CD4-positive, alpha-beta T cell (primary cell): ENCODE measurements around the gene ADPGK. TPM values are rescaled to one million over a fixed set of nuclear protein-coding genes. Genes with fewer than 3 reads are reported as not detected.
A peak's percentile ranks its signal among the peaks of the same experiment; 100 is the strongest.

ENCODE experiments used
- ATAC-seq: fragments of 200-7000 bp; cut with Tn5 transposase; one replicate; pipeline ENCODE4 v1.10.0; 2022; ENCODE audit warnings: mild to moderate bottlenecking; ENCODE audit not compliant: poor library complexity
- CTCF ChIA-PET: fragments of 350-600 bp; sonication (Branson Sonifier 250); formaldehyde crosslinking; loops from one replicate; lab custom pipeline; 2021; ENCODE audit warnings: antibody characterized with exemption, inconsistent platforms; lab: Charles Lee
- POLR2A ChIA-PET: fragments of 350-600 bp; sonication (Branson Sonifier 250); formaldehyde crosslinking; loops from one replicate; lab custom pipeline; 2021; ENCODE audit warnings: antibody characterized with exemption, inconsistent platforms; lab: Charles Lee
- DNase-seq, 14 experiments: peaks; one replicate each; pipeline ENCODE4 v3.0.0-alpha.2; 2013 to 2020; ENCODE audit warnings: mixed read lengths in 2 of 14
- H3K27ac ChIP-seq, 2 donors: one replicate each; pipeline versions ENCODE4 v1.5.1 to v1.7.0; 2013; ENCODE audit warnings: low read length in 2 of 2, low read depth in 1 of 2, mild to moderate bottlenecking in 1 of 2
- H3K27me3 ChIP-seq, 2 experiments: 1 replicate in 1 of 2; 2 replicates in 1 of 2; pipeline versions ENCODE4 v1.6.1 to v1.7.0; 2013; ENCODE audit warnings: low read length in 2 of 2, control low read depth in 1 of 2, mild to moderate bottlenecking in 1 of 2, moderate library complexity in 1 of 2; ENCODE audit not compliant: insufficient read depth in 2 of 2, control insufficient read depth in 1 of 2
- H3K36me3 ChIP-seq: one replicate; pipeline ENCODE4 v1.6.1; 2013; ENCODE audit warnings: low read length, control low read depth; ENCODE audit not compliant: insufficient read depth
- H3K4me1 ChIP-seq: one replicate; pipeline ENCODE4 v1.6.1; 2013; ENCODE audit warnings: low read length, control low read depth; ENCODE audit not compliant: insufficient read depth
- H3K4me3 ChIP-seq: one replicate; pipeline ENCODE4 v1.5.1; 2013; ENCODE audit warnings: mild to moderate bottlenecking, low read length, moderate library complexity
- H3K9me3 ChIP-seq, 2 experiments: 1 replicate in 1 of 2; 2 replicates in 1 of 2; pipeline versions ENCODE4 v1.6.1 to v1.7.0; 2013; ENCODE audit warnings: low read length in 2 of 2, mild to moderate bottlenecking in 2 of 2, control low read depth in 1 of 2, moderate library complexity in 1 of 2; ENCODE audit not compliant: control insufficient read depth in 1 of 2, insufficient read depth in 1 of 2
- H3K27ac Mint-ChIP-seq: one replicate; pipeline ENCODE4 v1.8.0; 2020; ENCODE audit warnings: mixed read lengths
- H3K27me3 Mint-ChIP-seq: one replicate; pipeline ENCODE4 v1.8.0; 2021; ENCODE audit warnings: mixed read lengths
- H3K36me3 Mint-ChIP-seq: one replicate; pipeline ENCODE4 v1.8.0; 2021; ENCODE audit warnings: low read depth, mixed read lengths
- H3K4me1 Mint-ChIP-seq: one replicate; pipeline ENCODE4 v1.8.0; 2021; ENCODE audit warnings: low read depth, mixed read lengths
- H3K4me3 Mint-ChIP-seq: one replicate; pipeline ENCODE4 v1.8.0; 2020; ENCODE audit warnings: mild to moderate bottlenecking, mixed read lengths
- H3K9me3 Mint-ChIP-seq: one replicate; pipeline ENCODE4 v1.8.0; 2020; ENCODE audit warnings: mixed read lengths
- CTCF ChIP-seq: fragments of 200-600 bp; IDR thresholded peaks from one replicate; pipeline ENCODE4 v1.8.0; 2022; ENCODE audit warnings: antibody characterized with exemption, mild to moderate bottlenecking
- intact Hi-C, 2 experiments: fragments of 100-400 bp; cut with DNase I in 1 of 2; cut with micrococcal nuclease in 1 of 2; formaldehyde crosslinking; loops; one replicate each; pipeline versions ENCODE4 v1.15.1 to v1.9.0; 2023 to 2025; cut with DNase I, micrococcal nuclease
- polyA plus RNA-seq, 2 donors: library from polyadenylated mRNA; unstranded; fragments of 120-200 nt; gene quantifications; one replicate each; pipeline ENCODE4 v1.2.1, GENCODE V29; 2013
- total RNA-seq, 174 experiments: library from RNA in 2 of 174; stranded (reverse) in 2 of 174; gene quantifications; one replicate each; pipeline ENCODE4 v1.2.3 and lab custom pipeline; 2021 to 2026

Gene ADPGK
- total RNA-seq: 10 to 100 TPM; 88.8 to 92.5 TPM
- 72.7 TPM for polyA plus RNA-seq (2013, experiment 1 of 2)
- polyA plus RNA-seq (2013, experiment 2 of 2): 87.8 TPM
- 105 to 204 (median 144) reads per million in 172 experiments for total RNA-seq (lab: John Stamatoyannopoulos, UW)

GRCh38 chr15:72783640-72784455 is at the start of gene ADPGK:
ADPGK (minus strand) TSS chr15:72783758; CDS start chr15:72783691, 67 bp downstream.
- CTCF ChIA-PET: interaction anchor here (0.7 kb wide), 1 partner anchor 557 kb away, joined by 3 read pairs; no protein-coding TSS in a partner anchor
- intact Hi-C loops: loop anchor here (1.0 to 10.0 kb wide), 12 partner anchors 44 to 1678 kb away; partner anchors contain the start of genes BBS4 (in 2 of the 2), HIGD2B (in 2 of the 2), ARIH1 (in 1 of the 2) and MYO9A (in 1 of the 2)
- peaks cover 48% of the 10 kb centered on the region for H3K4me1 Mint-ChIP-seq
- POLR2A ChIA-PET: interaction anchor here (0.6 to 2.1 kb wide), 10 partner anchors 25 to 850 kb away, joined by 3 to 7 read pairs (median 4); partner anchors contain the start of genes BBS4, HIGD2B, NEO1 and NPTN
- H3K27me3 Mint-ChIP-seq: no peaks in the 10 kb centered on the region
- peak within 1 kb of the TSS; percentile 91 to 93 for H3K27ac ChIP-seq
- H3K36me3 ChIP-seq: peaks cover 14% of the 10 kb centered on the region
- peaks cover 32% of the 10 kb centered on the region for H3K36me3 Mint-ChIP-seq
- ATAC-seq (peak; percentile 74), DNase-seq (peak; percentile 88 to 98 (median 94))
- peak; percentile 60 for TF ChIP-seq CTCF
- H3K4me3 Mint-ChIP-seq: peak within 1 kb of the TSS; percentile 96
- H3K4me1 ChIP-seq: peaks cover 50% of the 10 kb centered on the region
- H3K27me3 ChIP-seq: no peaks in the 10 kb centered on the region
- H3K4me3 ChIP-seq: peak within 1 kb of the TSS; percentile 94
- H3K27ac Mint-ChIP-seq: peak within 1 kb of the TSS; percentile 98
- no peaks in the 10 kb centered on the region for H3K9me3 ChIP-seq
- H3K9me3 Mint-ChIP-seq: no peaks in the 10 kb centered on the region

- no peak for TF ChIP-seq CTCF
- H3K36me3 ChIP-seq: no peaks in the 10 kb centered on the region
- H3K4me3 ChIP-seq: no peak overlapping the region
- Mint-ChIP-seq H3K36me3 (no peaks in the 10 kb centered on the region), H3K4me3 (no peak overlapping the region), H3K27me3 (peaks cover 36% of the 10 kb centered on the region), H3K4me1 (no peaks in the 10 kb centered on the region), H3K9me3 (no peaks in the 10 kb centered on the region), H3K27ac (no peak overlapping the region)
- ATAC-seq: no peak
- intact Hi-C loops: no loop called here
- CTCF ChIA-PET: no interaction called here
- H3K9me3 ChIP-seq: no peaks in the 10 kb centered on the region
- DNase-seq: no peak
- POLR2A ChIA-PET: no interaction called here
- peaks cover 0 to 9% of the 10 kb centered on the region in 2 experiments for H3K27me3 ChIP-seq
- H3K27ac ChIP-seq: no peak overlapping the region
- no peaks in the 10 kb centered on the region for H3K4me1 ChIP-seq
Measured at GRCh38 chr15:72827226-72827625, 43.7 kb upstream of the ADPGK start.

GRCh38 chr15:72826611-72827010 is 43.1 kb upstream of the ADPGK start:
- ChIA-PET POLR2A (no interaction called here), CTCF (no interaction called here)
- no peaks in the 10 kb centered on the region for H3K4me1 ChIP-seq
- intact Hi-C loops: no loop called here
- TF ChIP-seq CTCF: no peak
- no peaks in the 10 kb centered on the region for H3K4me1 Mint-ChIP-seq
- no peak overlapping the region for H3K27ac ChIP-seq
- no peaks in the 10 kb centered on the region for H3K9me3 ChIP-seq
- no peaks in the 10 kb centered on the region for H3K9me3 Mint-ChIP-seq
- no peaks in the 10 kb centered on the region for H3K36me3 Mint-ChIP-seq
- H3K4me3 ChIP-seq: no peak overlapping the region
- peaks cover 31% of the 10 kb centered on the region for H3K27me3 Mint-ChIP-seq
- DNase-seq: no peak
- H3K4me3 Mint-ChIP-seq: no peak overlapping the region
- no peak for ATAC-seq
- peaks cover 0 to 9% of the 10 kb centered on the region in 2 experiments for H3K27me3 ChIP-seq
- H3K27ac Mint-ChIP-seq: no peak overlapping the region
- no peaks in the 10 kb centered on the region for H3K36me3 ChIP-seq
